OCI-LY3 (cell line): ENCODE results near the gene TIFAB.

ENCODE experiments used
- H2AFZ ChIP-seq: fragments of 200-600, 300-600 bp; shearing (Covaris generic); 2 replicates; pipeline ENCODE4 v1.6.0; 2014; ENCODE audit warnings: antibody characterized with exemption, low read depth, low read length
- H3K27ac ChIP-seq: fragments of 200-600, 300-600 bp; sonication (generic); 2 replicates; pipeline ENCODE4 v1.5.1; 2014; ENCODE audit warnings: mild to moderate bottlenecking, low read length, moderate library complexity, mixed read lengths
- H3K27me3 ChIP-seq: fragments of 200-600, 300-600 bp; sonication (generic); 2 replicates; pipeline ENCODE4 v1.6.1; 2014; ENCODE audit warnings: low read depth, low read length, mixed read lengths
- H3K36me3 ChIP-seq: fragments of 200-600, 300-600 bp; sonication (generic); replicated peaks from 2 replicates; pipeline ENCODE3; 2014; ENCODE audit warnings: low read depth, low read length, mixed read lengths
- H3K4me1 ChIP-seq: fragments of 300-600, 200-600 bp; sonication (generic); 2 replicates; pipeline ENCODE4 v1.6.1; 2014; ENCODE audit warnings: low read length, mixed read lengths
- H3K4me2 ChIP-seq: fragments of 200-600, 300-600 bp; sonication (generic); 2 replicates; pipeline ENCODE4 v1.6.1; 2014; ENCODE audit warnings: low read length, mixed read lengths
- H3K4me3 ChIP-seq: fragments of 300-600, 200-600 bp; sonication (generic); 2 replicates; pipeline ENCODE4 v1.5.1; 2014; ENCODE audit warnings: antibody characterized with exemption, mild to moderate bottlenecking, low read length, moderate library complexity
- H3K79me2 ChIP-seq: fragments of 300-600, 200-600 bp; shearing (Covaris generic); 2 replicates; pipeline ENCODE4 v1.6.1; 2014; ENCODE audit warnings: mild to moderate bottlenecking, low read length, mixed read lengths
- H3K9ac ChIP-seq: fragments of 300-600, 200-600 bp; shearing (Covaris generic); 2 replicates; pipeline ENCODE4 v1.6.0; 2014; ENCODE audit warnings: mild to moderate bottlenecking, low read length, moderate library complexity
- H3K9me3 ChIP-seq: fragments of 200-600, 300-600 bp; shearing (Covaris generic); 2 replicates; pipeline ENCODE4 v1.6.1; 2014; ENCODE audit warnings: low read length, mixed read lengths; ENCODE audit not compliant: insufficient read depth
- H4K20me1 ChIP-seq: fragments of 200-600, 300-600 bp; sonication (generic); 2 replicates; pipeline ENCODE4 v1.6.1; 2016; ENCODE audit warnings: low read length, mixed read lengths; ENCODE audit not compliant: insufficient read depth
- EZH2phosphoT487 ChIP-seq: fragments of 200-600 bp; shearing (Covaris generic); IDR thresholded peaks from 2 replicates; pipeline ENCODE4 v1.6.1; 2018; ENCODE audit warnings: antibody characterized with exemption, mixed run types, low read depth
- TF ChIP-seq, protein P1 (sequence below): fragments of 200-600, 300-600 bp; sonication (generic); IDR thresholded peaks from 2 replicates; pipeline ENCODE4 v1.5.1; 2014; ENCODE audit warnings: antibody characterized with exemption, low read length, low read depth

The TIFAB gene

DNA sequence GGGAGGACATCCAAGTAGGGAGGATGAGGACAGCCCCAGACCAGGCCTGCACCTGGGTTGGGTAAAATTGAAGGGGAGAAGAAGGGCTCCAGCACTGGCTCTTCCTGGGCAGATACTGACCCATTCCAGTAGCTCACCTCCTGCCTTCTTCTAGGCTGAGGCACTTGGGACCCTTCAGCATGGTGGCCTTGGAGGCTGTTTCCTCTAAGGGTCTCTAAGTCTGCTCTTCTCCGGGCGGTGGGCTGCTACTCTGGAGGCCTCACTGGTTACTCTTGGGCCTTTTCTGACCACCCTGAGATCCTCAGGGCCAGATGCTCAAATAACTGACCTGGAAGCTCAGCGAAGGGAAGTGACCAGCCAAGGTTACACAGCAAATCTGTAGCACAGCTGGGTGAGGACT, 2.8 kb upstream of the TIFAB start:
- no peak for TF ChIP-seq EZH2phosphoT487
- TF ChIP-seq, protein P1, sequence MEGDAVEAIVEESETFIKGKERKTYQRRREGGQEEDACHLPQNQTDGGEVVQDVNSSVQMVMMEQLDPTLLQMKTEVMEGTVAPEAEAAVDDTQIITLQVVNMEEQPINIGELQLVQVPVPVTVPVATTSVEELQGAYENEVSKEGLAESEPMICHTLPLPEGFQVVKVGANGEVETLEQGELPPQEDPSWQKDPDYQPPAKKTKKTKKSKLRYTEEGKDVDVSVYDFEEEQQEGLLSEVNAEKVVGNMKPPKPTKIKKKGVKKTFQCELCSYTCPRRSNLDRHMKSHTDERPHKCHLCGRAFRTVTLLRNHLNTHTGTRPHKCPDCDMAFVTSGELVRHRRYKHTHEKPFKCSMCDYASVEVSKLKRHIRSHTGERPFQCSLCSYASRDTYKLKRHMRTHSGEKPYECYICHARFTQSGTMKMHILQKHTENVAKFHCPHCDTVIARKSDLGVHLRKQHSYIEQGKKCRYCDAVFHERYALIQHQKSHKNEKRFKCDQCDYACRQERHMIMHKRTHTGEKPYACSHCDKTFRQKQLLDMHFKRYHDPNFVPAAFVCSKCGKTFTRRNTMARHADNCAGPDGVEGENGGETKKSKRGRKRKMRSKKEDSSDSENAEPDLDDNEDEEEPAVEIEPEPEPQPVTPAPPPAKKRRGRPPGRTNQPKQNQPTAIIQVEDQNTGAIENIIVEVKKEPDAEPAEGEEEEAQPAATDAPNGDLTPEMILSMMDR: no peak
- no peaks in the 10 kb centered on the region for H3K9me3 ChIP-seq
- H4K20me1 ChIP-seq: no peaks in the 10 kb centered on the region
- H3K4me3 ChIP-seq: no peak overlapping the region
- no peaks in the 10 kb centered on the region for H3K36me3 ChIP-seq
- peaks cover 25% of the 10 kb centered on the region for H3K4me1 ChIP-seq
- H3K9ac ChIP-seq: no peak overlapping the region
- H3K27me3 ChIP-seq: no peaks in the 10 kb centered on the region
- H3K79me2 ChIP-seq: no peaks in the 10 kb centered on the region
- no peak overlapping the region for H2AFZ ChIP-seq
- H3K4me2 ChIP-seq: no peak overlapping the region
- H3K27ac ChIP-seq: no peak overlapping the region

- Histone ChIP-seq H3K36me3 (no peaks in the 10 kb centered on the region), H3K79me2 (no peaks in the 10 kb centered on the region), H3K9me3 (no peaks in the 10 kb centered on the region), H4K20me1 (no peaks in the 10 kb centered on the region), H3K4me1 (peaks cover 25% of the 10 kb centered on the region), H3K9ac (no peak overlapping the region), H3K4me3 (no peak overlapping the region), H3K4me2 (no peak overlapping the region), H3K27me3 (no peaks in the 10 kb centered on the region), H2AFZ (no peak overlapping the region), H3K27ac (no peak overlapping the region)
- TF ChIP-seq, protein P1: no peak
- no peak for TF ChIP-seq EZH2phosphoT487
Observed at GRCh38 chr5:135453613-135454012, 1.5 kb upstream of the TIFAB start.

- TF ChIP-seq, protein P1: no peak
- TF ChIP-seq EZH2phosphoT487: no peak
- Histone ChIP-seq H3K27me3 (no peaks in the 10 kb centered on the region), H2AFZ (no peak overlapping the region), H3K4me3 (no peak overlapping the region), H3K9me3 (no peaks in the 10 kb centered on the region), H4K20me1 (no peaks in the 10 kb centered on the region), H3K36me3 (no peaks in the 10 kb centered on the region), H3K79me2 (no peaks in the 10 kb centered on the region), H3K4me2 (no peak overlapping the region), H3K27ac (no peak overlapping the region), H3K4me1 (peaks cover 20% of the 10 kb centered on the region), H3K9ac (no peak overlapping the region)
Observed at GRCh38 chr5:135451581-135452320, 400 bp downstream of the TIFAB start.

GRCh38 chr5:135450952-135451351, 1.2 kb downstream of the TIFAB start:
- Histone ChIP-seq H3K27ac (no peak overlapping the region), H3K4me3 (no peak overlapping the region), H3K79me2 (no peaks in the 10 kb centered on the region), H3K4me1 (peaks cover 12% of the 10 kb centered on the region), H3K9me3 (no peaks in the 10 kb centered on the region), H3K9ac (no peak overlapping the region), H3K27me3 (no peaks in the 10 kb centered on the region), H3K36me3 (no peaks in the 10 kb centered on the region), H3K4me2 (no peak overlapping the region), H4K20me1 (no peaks in the 10 kb centered on the region), H2AFZ (no peak overlapping the region)
- TF ChIP-seq, protein P1: no peak
- no peak for TF ChIP-seq EZH2phosphoT487
